ENCODE data around the gene CNTNAP5. TPM values are rescaled to one million over a fixed set of nuclear protein-coding genes. Genes with fewer than 3 reads are reported as not detected.
A peak's percentile ranks its signal among the peaks of the same experiment; 100 is the strongest.

CNTNAP5 gene
- polyA plus RNA-seq, 1 experiment: not detected

DNA sequence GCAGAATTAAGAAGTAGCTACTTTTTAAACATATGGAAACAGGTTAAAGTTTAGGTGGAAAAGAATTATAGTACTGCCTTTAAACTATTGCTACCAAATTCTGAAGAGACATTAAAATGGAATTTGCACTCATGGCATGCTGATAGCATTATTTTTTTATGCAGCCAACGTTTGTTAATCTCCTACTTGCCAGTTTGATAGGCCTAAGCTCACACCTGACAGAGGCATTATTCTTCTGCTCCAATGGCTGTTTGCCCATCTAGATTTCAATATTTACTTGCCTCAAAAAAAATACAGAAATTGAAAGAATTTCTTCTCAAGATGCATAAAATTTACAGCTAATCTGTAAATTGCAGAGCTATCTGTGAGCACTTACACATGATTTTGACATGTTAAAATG lies 849.6 kb downstream of the CNTNAP5 start:
- no peak for TF ChIP-seq CTCF (IDR thresholded peaks at IDR 0.05; ENCODE audit: insufficient read depth, low read depth, low read length)
- Histone ChIP-seq H3K4me3 (ENCODE audit: low read depth, low read length) (no peak overlapping the region), H3K36me3 (ENCODE audit: control insufficient read depth, insufficient read depth, low read length) (no peaks in the 10 kb centered on the region), H3K27me3 (ENCODE audit: control insufficient read depth, insufficient read depth, low read length) (no peaks in the 10 kb centered on the region)
- ChIA-PET POLR2A (no interaction called here), CTCF (no interaction called here)
- no peak for DNase-seq (ENCODE audit: low read depth)

GRCh38 chr2:124875627-124876244 lies 850.6 kb downstream of the CNTNAP5 start:
- no peak for DNase-seq (ENCODE audit: low read depth)
- Histone ChIP-seq H3K4me3 (ENCODE audit: low read depth, low read length) (no peak overlapping the region), H3K27me3 (ENCODE audit: control insufficient read depth, insufficient read depth, low read length) (no peaks in the 10 kb centered on the region), H3K36me3 (ENCODE audit: control insufficient read depth, insufficient read depth, low read length) (no peaks in the 10 kb centered on the region)
- ChIA-PET POLR2A (interaction anchor here (0.6 kb wide), 1 partner anchor 60 kb away, joined by 4 read pairs; no protein-coding TSS in a partner anchor), CTCF (no interaction called here)
- TF ChIP-seq CTCF (IDR thresholded peaks at IDR 0.05; ENCODE audit: insufficient read depth, low read depth, low read length): no peak

GRCh38 chr2:124877141-124877577 lies 852.1 kb downstream of the CNTNAP5 start:
- H3K4me3 ChIP-seq (ENCODE audit: low read depth, low read length): no peak overlapping the region
- CTCF ChIA-PET: no interaction called here
- H3K27me3 ChIP-seq (ENCODE audit: control insufficient read depth, insufficient read depth, low read length): no peaks in the 10 kb centered on the region
- POLR2A ChIA-PET: no interaction called here
- DNase-seq (ENCODE audit: low read depth): peak; percentile 64
- no peaks in the 10 kb centered on the region for H3K36me3 ChIP-seq (ENCODE audit: control insufficient read depth, insufficient read depth, low read length)
- no peak for TF ChIP-seq CTCF (IDR thresholded peaks at IDR 0.05; ENCODE audit: insufficient read depth, low read depth, low read length)

- Histone ChIP-seq H3K36me3 (ENCODE audit: control insufficient read depth, insufficient read depth, low read length) (no peaks in the 10 kb centered on the region), H3K4me3 (ENCODE audit: low read depth, low read length) (no peak overlapping the region), H3K27me3 (ENCODE audit: control insufficient read depth, insufficient read depth, low read length) (no peaks in the 10 kb centered on the region)
- DNase-seq (ENCODE audit: low read depth): no peak
- CTCF ChIA-PET: no interaction called here
- no peak for TF ChIP-seq CTCF (IDR thresholded peaks at IDR 0.05; ENCODE audit: insufficient read depth, low read depth, low read length)
- POLR2A ChIA-PET: no interaction called here
Observed at GRCh38 chr2:124879640-124880039, 854.6 kb downstream of the CNTNAP5 start.

DNA sequence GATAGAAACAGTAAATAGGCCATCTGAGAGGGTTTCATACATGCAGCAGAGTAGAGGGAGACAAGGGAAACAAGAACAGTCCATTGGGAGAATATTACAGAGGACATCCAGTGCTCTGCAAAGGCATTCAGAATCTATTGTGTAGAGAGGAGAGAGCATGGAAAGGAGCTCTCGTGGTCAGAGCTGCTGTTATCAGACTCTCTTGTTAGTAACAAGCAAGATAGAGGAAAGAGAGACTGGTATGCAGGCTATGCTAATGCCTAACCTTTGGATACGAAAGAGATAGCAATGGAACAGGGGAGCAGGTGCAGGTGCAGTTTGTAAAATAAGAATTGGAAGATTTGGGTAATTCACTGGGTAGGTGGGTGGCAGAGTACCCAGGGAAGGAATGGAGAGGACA lies 855.9 kb downstream of the CNTNAP5 start:
- POLR2A ChIA-PET: no interaction called here
- CTCF ChIA-PET: no interaction called here
- no peak for TF ChIP-seq CTCF (IDR thresholded peaks at IDR 0.05; ENCODE audit: insufficient read depth, low read depth, low read length)
- no peak for DNase-seq (ENCODE audit: low read depth)
- H3K4me3 ChIP-seq (ENCODE audit: low read depth, low read length): no peak overlapping the region
- no peaks in the 10 kb centered on the region for H3K36me3 ChIP-seq (ENCODE audit: control insufficient read depth, insufficient read depth, low read length)
- no peaks in the 10 kb centered on the region for H3K27me3 ChIP-seq (ENCODE audit: control insufficient read depth, insufficient read depth, low read length)

Measured in BJ (cell line).